NCI-H146 treated with DMSO at 0.1 percent for 48 hours (cell line): ENCODE measurements around the gene DUSP7.
"Not testable (repeated sequence)": the region's sequence is repeated elsewhere in the genome, so short reads cannot be mapped to it uniquely, and the experiment has no call there.

ENCODE experiments used
- DNase-seq: peaks from one replicate; lab custom pipeline; 2025; ENCODE audit not compliant: unreplicated experiment; lab: John Stamatoyannopoulos, UW

DUSP7 gene

GRCh38 chr3:52049503-52049902 is 6.9 kb downstream of the DUSP7 start:
- DNase-seq: no peak

DNA sequence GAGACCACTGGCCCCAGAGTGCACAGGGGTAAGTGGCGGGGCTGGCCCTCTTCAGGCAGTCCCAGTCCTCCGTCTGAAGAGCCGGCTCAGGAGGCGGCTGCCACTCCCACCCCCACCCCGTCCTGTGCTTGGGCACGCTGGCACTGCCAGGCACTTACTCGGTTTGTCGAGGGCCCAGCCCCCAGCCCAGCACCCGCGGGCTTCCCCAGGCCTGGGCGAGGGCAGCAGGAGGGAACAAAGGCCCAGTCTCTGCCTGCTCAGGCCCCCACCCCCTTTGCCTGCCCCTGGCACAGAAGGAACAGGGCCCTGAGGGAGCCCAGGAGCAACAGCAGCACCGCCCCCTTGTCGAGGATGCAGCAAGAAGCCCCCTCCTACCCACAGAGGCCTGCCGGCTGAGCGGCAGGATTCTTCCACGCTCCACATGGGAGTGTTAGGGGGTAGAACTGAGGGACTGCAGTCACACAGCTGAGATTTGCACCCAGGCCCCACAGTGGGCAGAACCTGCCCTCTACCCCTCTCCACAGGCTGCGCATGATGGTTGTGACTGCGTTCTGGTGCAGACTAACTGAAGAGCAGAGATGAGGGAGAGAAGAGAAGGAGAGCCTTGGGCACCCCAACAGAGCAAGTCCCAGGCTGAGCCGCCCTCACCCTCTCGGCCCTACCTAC is 8.9 kb downstream of the DUSP7 start:
- no peak for DNase-seq

DNA sequence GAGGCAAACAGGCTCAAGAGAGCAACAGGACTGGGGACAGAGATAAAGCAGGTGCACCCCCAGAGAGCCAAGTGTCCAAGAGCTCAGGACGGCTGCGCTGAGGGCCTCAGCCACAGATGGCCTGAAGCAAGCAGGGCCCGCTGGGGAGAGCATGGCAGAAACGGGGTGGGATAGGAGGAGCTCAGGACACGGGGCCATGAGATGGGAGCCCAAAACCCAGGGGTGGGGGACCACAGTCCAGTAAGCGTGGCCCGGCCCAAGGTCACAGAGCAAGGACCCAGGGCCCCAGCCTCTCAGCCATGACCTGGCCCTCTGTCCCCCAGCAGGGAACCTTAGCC is 9.5 kb downstream of the DUSP7 start:
- no peak for DNase-seq

DNA sequence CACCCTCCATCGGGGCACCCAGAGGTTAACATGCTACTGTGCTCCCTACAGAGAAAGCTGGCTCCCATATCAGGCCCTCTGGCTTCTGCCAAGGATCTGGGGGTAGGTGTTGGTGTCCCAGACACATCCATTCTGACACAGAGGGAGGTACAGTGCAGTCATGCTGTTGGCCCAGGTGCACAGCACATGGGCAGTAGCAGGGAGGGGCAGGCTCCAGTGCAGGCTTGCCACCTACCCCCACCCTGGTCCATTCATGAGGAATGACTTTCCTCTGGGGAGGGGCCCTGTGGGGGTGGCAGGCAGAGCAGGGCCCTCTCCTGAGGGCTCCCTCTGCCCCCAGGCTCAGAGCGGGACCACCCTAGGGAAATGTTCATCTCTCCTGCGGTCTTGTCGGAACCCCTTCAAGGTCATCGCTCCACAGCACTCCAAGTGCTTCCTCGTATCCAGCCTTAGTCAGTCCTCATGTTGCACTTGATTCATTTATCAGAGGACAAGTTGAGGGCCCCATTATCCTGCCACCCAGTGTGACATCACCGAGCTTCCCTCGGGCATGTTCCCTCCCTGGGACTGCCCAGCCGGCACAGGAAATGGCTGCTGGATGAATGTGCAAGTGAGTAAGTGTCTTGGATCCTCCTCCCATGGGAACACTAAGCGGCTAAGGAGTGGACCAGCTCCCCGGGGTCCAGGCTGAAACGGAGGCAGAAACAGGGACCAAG is 10.0 kb downstream of the DUSP7 start:
- no peak for DNase-seq

- DNase-seq: no peak
These were observed 11.3 kb downstream of the DUSP7 start for GRCh38 chr3:52044869-52045619.

DNA sequence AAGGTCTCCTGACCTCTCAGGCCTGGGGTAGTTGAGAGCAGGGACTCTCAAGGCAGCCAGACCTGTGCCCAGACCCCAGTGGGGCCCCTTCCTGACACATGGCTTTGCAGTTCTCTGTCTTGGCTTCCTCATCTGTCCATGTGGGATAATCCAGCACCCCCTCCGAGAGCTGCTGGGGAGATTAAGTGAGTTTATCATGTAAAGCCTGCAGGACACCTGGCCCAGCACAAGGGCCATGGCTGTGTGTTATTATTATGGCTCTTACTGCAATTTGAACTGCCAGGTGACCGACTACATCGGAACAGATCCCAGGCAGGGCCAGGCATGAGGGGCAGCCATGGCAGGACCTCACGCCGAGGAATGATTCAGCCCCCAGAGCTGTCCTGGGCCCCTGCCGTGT is 12.6 kb downstream of the DUSP7 start:
- no peak for DNase-seq

GRCh38 chr3:52043039-52043438 is 13.3 kb downstream of the DUSP7 start:
- not testable (repeated sequence) for DNase-seq

- no peak for DNase-seq
These were observed 15.1 kb downstream of the DUSP7 start for GRCh38 chr3:52041118-52041731.

DNA sequence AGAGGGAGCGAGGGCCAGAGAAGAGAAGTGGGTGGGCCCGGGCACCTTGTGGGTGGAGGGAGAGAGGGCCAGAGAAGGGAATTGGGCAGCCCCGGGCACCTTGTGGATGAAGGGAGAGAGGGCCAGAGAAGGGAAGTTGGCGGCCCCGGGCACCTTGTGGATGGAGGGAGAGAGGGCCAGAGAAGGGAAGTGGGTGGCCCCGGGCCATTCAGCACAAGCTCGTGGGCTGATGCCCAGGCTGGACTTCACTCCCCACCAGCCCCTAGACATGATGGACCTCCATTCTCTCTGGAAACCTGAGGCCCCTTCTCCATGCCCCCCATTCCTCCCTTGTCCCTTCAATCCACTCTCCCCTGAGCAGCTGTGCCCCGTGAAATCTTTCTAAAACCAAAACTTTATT is 15.8 kb downstream of the DUSP7 start:
- no peak for DNase-seq

DNA sequence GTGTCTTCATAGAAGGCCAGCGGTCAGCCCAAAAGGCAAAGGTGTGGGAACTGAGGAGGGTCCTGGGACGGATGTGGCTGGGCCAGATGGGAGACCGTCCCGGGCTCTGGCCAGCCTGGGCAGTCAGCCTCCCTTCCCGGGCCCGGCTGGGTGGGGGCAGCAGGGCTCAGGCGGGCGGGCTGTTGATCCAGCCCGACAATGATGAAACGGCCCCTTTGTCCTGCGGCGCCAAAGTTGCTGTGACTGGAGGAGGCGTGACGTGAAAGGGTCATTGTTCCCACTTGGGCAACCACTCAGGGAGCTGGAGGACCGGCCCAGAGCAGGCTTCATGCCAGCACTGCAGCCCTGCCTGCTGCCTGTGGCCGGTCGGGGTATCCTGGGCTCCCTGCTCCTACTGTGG is 16.5 kb downstream of the DUSP7 start:
- no peak for DNase-seq

DNA sequence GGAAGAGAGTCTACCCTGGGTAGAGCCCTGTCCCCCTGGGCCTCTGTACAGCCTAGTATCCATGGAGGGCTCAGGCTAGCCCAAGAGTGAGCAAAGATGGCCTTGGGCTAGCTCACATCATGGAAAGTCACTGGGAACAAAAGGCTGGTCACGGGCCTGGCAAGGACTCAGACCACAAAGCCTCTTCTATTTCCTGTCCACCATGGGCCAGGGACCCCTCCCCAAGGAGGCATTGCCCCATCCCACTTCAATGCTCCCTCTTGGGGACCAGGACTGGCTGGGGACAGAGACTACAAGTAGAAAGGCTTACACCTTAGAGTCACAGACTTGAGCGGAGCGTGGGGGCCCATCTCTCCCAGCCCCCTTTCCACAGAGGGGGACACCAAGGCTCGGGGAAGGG is 16.9 kb downstream of the DUSP7 start:
- DNase-seq: no peak

DNA sequence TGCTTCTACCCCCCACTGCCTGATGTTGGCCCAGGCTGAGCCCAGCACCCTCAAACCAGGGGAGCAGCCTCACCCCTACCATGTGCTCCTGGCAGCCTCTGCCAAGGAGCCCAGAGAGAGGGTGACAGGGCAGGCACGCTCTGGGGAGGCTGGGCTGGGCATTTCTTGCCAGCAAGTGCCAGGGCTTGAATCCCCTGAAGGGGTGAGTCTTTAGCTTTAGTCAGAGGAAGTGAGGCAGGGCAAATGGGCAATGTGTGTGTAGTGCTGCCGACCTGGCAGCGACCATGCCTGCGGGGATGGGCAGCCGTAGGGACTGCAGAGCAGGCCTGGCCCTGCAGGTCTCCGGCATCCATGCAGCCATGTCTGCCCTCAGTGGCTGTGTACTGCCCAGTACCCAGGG is 18.1 kb downstream of the DUSP7 start:
- no peak for DNase-seq

GRCh38 chr3:52037291-52037690 is 19.1 kb downstream of the DUSP7 start:
- no peak for DNase-seq

DNA sequence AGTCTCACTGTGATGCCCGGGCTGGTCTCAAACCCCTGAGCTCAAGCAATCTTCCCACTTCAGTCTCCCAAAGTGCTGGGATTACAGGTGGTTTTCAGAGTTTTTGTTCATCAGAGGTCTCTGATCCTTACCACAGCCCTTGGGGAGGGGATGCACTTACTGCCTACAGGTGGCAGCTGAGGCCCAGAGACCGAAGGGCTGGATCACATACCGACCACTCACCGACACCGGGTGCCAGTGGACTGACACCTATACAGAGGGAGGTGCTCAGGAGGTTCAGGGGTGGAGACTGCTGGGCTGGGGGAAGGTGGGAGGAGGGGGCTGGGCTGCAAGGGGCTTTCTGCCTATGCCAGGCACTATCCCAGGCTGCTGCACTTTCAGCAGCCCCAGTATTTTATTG is 19.5 kb downstream of the DUSP7 start:
- DNase-seq: no peak

GRCh38 chr3:52036222-52036694 is 20.1 kb downstream of the DUSP7 start:
- no peak for DNase-seq

DNA sequence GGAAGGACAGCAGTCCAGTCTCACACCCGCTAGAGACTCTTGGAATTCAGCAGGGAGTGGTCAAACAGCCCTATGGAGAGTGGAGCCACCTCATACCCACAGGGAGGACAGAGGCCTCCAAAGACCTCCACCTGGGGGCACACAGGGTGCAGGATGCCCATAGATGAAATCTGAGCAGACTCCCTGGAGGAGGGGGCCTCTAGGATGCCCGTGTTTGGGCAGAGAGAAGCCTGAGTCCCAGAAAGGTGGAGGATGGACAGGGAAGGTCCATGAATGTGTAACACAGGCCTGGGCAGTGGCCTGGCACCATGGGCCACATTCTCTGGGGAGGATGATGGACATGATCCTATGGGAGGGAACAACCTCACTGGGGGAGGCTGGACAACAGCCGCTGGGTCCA is 21.7 kb downstream of the DUSP7 start:
- no peak for DNase-seq

GRCh38 chr3:52034212-52034611 is 22.2 kb downstream of the DUSP7 start:
- no peak for DNase-seq

DNA sequence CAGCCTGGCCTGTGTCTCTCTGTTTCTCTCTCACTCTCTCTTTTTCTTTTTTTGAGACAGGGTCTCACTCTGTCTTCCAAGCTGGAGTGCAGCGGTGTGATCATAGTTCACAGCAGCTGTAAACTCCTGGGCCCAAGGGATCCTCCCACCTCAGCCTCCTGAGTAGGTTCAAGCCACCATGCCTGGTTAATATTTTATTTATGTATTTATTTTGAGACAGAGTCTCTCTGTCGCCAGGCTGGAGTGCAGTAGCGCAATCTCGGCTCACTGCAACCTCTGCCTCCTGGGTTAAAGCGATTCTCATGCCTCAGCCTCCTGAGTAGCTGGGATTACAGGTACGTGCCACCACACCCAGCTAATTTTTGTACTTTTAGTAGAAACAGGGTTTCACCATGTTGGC is 22.6 kb downstream of the DUSP7 start:
- DNase-seq: not testable (repeated sequence)

- DNase-seq: no peak
These were observed 23.5 kb downstream of the DUSP7 start for GRCh38 chr3:52032702-52033408.

GRCh38 chr3:52031896-52032295 is 24.5 kb downstream of the DUSP7 start:
- no peak for DNase-seq

DNA sequence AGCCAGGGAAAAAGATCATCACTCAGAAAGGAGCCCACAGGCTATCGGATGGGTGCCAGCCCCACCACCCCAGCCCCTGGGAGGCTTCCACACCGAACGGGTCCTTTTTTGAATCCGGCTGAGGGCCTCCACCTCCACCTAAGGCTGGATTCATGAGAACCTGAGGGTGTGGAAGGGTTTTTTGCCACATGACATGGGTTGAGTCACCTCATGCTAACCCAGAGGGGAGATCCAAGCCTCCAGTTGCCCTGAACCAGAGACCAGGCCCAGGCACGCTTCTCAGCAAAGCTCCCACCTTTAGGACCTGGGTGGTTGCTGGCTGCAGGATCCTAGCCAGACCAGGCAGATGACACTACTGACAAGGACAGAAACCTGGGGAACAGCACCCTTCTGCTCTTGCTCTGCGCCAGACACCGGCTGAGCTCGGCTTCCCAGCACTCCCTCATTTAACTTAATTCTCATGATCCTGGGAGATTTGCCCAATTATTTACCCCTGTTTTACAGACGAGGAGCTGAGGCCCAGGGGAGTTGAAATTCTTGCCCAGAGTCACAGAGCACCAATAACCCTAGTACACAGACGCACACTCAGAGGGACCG is 25.6 kb downstream of the DUSP7 start:
- no peak for DNase-seq
